GM15510 (cell line): ENCODE data around the gene METTL21C.

ENCODE experiments used
- POLR2A ChIP-seq: IDR thresholded peaks from 3 replicates; pipeline ENCODE4 v1.6.1; 2011; ENCODE audit warnings: borderline replicate concordance; ENCODE audit not compliant: insufficient read length; ENCODE audit errors: extremely low read depth

The METTL21C gene

GRCh38 chr13:102657630-102658029 is 37.2 kb downstream of the METTL21C start:
- no peak for TF ChIP-seq POLR2A

DNA sequence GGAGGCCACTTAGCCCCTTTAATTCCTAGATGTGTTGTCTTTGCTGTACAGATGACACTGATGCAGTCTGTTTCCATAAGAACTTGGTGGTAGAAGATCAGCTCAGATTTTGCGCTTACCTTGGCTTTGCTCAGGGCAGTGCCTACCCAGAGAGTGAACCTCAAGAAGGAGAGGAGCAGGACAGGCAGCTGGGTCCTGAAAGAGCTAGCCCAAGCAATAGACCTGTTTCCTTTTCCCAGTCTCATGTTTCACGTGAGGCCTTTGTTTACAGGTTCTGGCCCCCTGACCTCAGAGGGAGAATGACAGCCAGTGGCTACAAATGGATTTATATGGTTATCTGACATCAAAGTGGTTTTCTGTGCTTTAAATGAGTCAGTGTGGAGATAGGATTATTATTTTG is 40.1 kb downstream of the METTL21C start:
- no peak for TF ChIP-seq POLR2A

DNA sequence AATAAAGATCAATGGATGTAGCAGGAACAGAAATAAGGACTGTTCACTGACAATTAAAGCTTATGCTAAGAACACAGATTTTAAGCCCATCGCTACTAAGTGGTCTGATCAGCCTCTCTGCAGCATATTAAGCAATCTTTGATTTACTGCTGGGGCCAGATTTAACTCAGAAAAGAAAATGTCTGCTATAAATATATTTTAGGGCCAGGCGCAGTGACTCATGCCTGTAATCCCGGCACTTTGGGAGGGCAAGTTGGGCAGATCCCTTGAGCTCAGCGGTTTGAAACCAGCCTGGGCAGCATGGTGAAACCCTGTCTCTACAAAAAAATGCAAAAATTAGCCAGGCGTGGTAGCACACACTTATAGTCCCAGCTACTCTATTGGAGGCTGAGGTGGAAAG is 43.0 kb downstream of the METTL21C start:
- no peak for TF ChIP-seq POLR2A

- no peak for TF ChIP-seq POLR2A
Observed at GRCh38 chr13:102651392-102651791, 43.5 kb downstream of the METTL21C start.

GRCh38 chr13:102650444-102650843 is 44.4 kb downstream of the METTL21C start:
- TF ChIP-seq POLR2A: no peak

DNA sequence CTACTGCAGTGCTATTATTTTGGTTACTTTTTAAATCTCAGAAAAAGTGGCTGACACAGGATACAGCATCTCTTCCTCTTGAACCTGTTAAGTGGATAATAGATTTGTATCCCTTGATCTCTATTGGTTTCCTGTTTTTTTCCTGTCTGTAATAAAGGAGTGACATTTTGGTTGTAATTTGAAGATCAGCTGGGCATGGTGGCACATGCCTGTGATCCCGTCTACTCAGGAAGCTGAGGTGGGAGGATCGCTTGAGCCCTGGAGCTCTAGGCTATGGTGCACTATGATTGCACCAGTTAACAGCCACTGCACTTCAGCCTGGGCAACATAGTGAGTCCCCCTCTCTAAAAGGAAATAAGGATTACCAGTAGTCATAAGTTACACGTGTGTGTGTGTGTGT is 46.8 kb downstream of the METTL21C start:
- no peak for TF ChIP-seq POLR2A

GRCh38 chr13:102645701-102646100 is 49.1 kb downstream of the METTL21C start:
- no peak for TF ChIP-seq POLR2A

GRCh38 chr13:102643656-102644055 is 51.2 kb downstream of the METTL21C start:
- no peak for TF ChIP-seq POLR2A

- no peak for TF ChIP-seq POLR2A
Observed at GRCh38 chr13:102642475-102642874, 52.4 kb downstream of the METTL21C start.

GRCh38 chr13:102642029-102642428 is 52.8 kb downstream of the METTL21C start:
- TF ChIP-seq POLR2A: no peak

DNA sequence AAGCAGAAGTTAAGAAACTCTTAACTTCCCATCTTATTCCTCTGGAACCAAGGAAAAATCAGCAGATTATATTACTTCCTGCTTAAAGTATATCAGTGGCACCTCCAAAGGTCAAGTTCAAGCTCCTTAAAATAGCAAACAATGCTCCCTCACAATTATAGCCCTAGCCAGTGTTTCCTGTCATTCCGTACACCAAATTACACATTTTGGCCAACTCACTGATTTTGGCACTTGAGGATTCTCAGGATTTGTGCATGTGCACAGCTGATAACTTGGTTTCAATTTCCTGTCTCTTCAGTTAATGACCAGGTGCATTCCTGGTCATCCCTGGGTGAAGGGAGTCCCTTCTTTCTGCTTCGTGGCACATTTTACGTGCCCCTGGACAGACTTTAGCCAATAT is 56.1 kb downstream of the METTL21C start:
- no peak for TF ChIP-seq POLR2A
